KMS-11 (cell line): ENCODE measurements around the gene CAMSAP1.

Source experiments
- H2AFZ ChIP-seq: fragments of 200-600 bp; sonication (generic); 2 replicates; pipeline ENCODE4 v1.6.1; 2016; ENCODE audit warnings: antibody characterized with exemption, mixed run types, low read depth
- H3K27ac ChIP-seq: fragments of 200-600 bp; sonication (generic); 2 replicates; pipeline ENCODE4 v1.6.1; 2016; ENCODE audit warnings: mild to moderate bottlenecking, mixed run types
- H3K27me3 ChIP-seq: fragments of 200-600 bp; sonication (generic); 2 replicates; pipeline ENCODE4 v1.6.1; 2017; ENCODE audit warnings: mild to moderate bottlenecking, low read depth, mixed run types, moderate library complexity; ENCODE audit not compliant: insufficient read depth
- H3K36me3 ChIP-seq: fragments of 200-600 bp; sonication (generic); 2 replicates; pipeline ENCODE4 v1.6.1; 2017; ENCODE audit warnings: mild to moderate bottlenecking, mixed run types; ENCODE audit not compliant: insufficient read depth
- H3K4me1 ChIP-seq: fragments of 200-600 bp; sonication (generic); 2 replicates; pipeline ENCODE4 v1.6.1; 2016; ENCODE audit warnings: mild to moderate bottlenecking, low read depth, mixed run types; ENCODE audit not compliant: poor library complexity, severe bottlenecking
- H3K4me2 ChIP-seq: fragments of 200-600 bp; sonication (generic); 2 replicates; pipeline ENCODE4 v1.7.0; 2016; ENCODE audit warnings: mild to moderate bottlenecking, mixed run types
- H3K4me3 ChIP-seq: fragments of 200-600 bp; sonication (generic); IDR thresholded peaks from 2 replicates; pipeline ENCODE4 v1.6.1; 2017; ENCODE audit warnings: low read depth, low read length, mixed read lengths; ENCODE audit not compliant: insufficient read depth
- H3K79me2 ChIP-seq: fragments of 200-600 bp; sonication (generic); 2 replicates; pipeline ENCODE4 v1.6.1; 2016; ENCODE audit warnings: low read depth, mixed run types; ENCODE audit not compliant: insufficient read depth
- H3K9ac ChIP-seq: fragments of 200-600 bp; sonication (generic); 2 replicates; pipeline ENCODE4 v1.6.1; 2016; ENCODE audit warnings: mild to moderate bottlenecking, mixed run types
- H4K20me1 ChIP-seq: fragments of 200-600 bp; sonication (generic); 2 replicates; pipeline ENCODE4 v1.6.1; 2016; ENCODE audit warnings: mild to moderate bottlenecking, mixed run types; ENCODE audit not compliant: insufficient read depth
- TF ChIP-seq, protein P1 (sequence below): fragments of 200-600 bp; sonication (generic); conservative IDR thresholded peaks from 2 replicates; pipeline ENCODE4 v1.6.1; 2017; ENCODE audit warnings: low read depth, mild to moderate bottlenecking, antibody characterized with exemption, low read length, moderate library complexity, mixed read lengths

Gene CAMSAP1

DNA sequence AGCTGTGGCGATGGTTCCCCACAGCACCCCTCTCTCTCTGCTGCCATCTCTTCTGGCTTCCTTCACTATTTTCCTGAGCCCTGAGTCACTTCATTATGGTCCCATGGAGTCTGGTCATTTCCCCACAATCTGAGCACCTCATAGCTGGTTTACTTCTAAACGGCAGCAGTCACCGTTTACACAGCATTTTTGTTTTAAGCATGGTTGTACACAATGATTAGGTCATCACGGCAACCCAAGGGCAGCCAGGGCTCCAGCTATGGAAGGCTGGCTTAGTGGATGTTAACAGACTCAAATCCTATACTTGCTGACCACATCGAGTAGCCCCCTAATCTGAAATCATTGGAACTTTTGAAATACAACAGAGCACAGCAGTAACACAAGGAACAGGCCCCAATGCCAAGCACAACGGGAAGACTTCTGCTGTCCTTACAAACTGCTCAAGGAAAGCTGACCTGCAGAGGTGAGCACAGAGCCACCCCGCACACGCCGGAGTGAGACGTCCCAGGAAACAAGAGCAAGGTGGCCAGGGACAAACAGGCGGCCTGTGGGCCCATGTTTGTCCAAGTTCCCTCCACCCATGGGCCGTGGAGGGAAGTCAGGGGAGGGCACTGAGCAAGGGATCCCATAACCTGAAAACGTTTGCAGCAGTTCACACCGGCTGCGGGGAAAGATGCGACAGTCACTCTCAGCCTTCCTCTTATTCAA, 22.9 kb downstream of the CAMSAP1 start:
- H3K27ac ChIP-seq, result no peak overlapping the region
- H4K20me1 ChIP-seq, result no peaks in the 10 kb centered on the region
- no peak overlapping the region for H3K9ac ChIP-seq
- no peak overlapping the region for H3K4me2 ChIP-seq
- no peaks in the 10 kb centered on the region for H3K4me1 ChIP-seq
- peaks cover 10% of the 10 kb centered on the region; the same call in 1 of the 2 replicates for H3K79me2 ChIP-seq
- no peaks in the 10 kb centered on the region for H3K27me3 ChIP-seq
- TF ChIP-seq, protein P1, sequence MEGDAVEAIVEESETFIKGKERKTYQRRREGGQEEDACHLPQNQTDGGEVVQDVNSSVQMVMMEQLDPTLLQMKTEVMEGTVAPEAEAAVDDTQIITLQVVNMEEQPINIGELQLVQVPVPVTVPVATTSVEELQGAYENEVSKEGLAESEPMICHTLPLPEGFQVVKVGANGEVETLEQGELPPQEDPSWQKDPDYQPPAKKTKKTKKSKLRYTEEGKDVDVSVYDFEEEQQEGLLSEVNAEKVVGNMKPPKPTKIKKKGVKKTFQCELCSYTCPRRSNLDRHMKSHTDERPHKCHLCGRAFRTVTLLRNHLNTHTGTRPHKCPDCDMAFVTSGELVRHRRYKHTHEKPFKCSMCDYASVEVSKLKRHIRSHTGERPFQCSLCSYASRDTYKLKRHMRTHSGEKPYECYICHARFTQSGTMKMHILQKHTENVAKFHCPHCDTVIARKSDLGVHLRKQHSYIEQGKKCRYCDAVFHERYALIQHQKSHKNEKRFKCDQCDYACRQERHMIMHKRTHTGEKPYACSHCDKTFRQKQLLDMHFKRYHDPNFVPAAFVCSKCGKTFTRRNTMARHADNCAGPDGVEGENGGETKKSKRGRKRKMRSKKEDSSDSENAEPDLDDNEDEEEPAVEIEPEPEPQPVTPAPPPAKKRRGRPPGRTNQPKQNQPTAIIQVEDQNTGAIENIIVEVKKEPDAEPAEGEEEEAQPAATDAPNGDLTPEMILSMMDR, result no peak
- no peaks in the 10 kb centered on the region for H3K36me3 ChIP-seq
- no peak overlapping the region for H2AFZ ChIP-seq
- no peak overlapping the region for H3K4me3 ChIP-seq

DNA sequence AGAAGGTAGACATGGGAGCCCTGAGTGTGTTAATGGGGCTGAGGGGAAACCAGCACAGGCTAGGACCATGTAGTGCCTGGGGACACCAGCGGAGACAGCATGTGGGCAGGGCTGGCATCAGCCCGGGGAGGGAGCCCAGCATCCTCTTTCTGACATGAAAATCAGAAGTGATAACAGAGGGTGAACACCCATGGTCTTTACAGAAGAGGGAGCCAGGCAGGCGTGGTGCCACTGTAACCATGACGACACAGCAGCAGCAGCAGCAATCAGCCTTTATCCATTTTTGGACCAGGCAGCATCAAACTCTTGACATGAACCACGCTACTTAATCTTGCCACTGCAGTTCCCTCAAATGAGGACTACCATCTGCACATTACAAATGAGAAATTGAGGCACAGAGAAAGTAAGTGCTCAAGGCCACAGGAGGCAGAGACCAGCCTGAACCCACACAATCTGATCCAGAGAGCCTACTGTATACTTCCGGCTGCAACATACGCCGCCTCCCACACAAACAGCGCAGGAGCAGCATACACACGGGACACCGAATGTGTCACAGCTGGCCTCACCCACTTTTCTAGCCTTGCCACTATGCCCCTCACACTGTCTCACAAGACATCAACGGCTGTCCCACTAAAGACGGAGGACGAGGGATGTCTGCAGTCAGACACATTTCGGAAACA, 23.8 kb downstream of the CAMSAP1 start:
- H3K9ac ChIP-seq, result no peak overlapping the region
- no peaks in the 10 kb centered on the region for H4K20me1 ChIP-seq
- H3K4me1 ChIP-seq, result no peaks in the 10 kb centered on the region
- no peak overlapping the region for H3K4me2 ChIP-seq
- no peak overlapping the region for H3K4me3 ChIP-seq
- peaks cover 10% of the 10 kb centered on the region; the same call in 1 of the 2 replicates for H3K79me2 ChIP-seq
- no peak overlapping the region for H3K27ac ChIP-seq
- TF ChIP-seq, protein P1, result no peak
- H3K36me3 ChIP-seq, result no peaks in the 10 kb centered on the region
- H3K27me3 ChIP-seq, result no peaks in the 10 kb centered on the region
- H2AFZ ChIP-seq, result no peak overlapping the region

DNA sequence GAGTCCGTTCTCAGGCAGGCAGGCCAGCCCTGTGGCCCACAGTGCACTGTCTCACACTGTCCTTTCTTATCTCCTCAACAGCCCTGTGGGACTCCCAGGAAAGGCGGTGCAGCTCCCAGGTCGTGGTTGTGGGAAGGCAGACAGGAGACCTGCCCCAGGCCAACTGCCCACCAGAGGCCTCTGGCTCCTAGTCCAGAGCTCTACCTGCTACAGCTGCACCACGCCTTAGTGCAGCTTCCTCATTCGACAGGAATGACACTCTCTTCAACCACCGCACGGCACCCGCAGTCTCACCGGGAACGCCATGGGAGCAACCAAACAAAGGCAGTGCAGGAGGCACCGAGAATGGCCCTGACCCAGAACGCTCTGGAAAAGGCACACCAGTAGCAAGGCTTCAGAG, 25.3 kb downstream of the CAMSAP1 start:
- Histone ChIP-seq H3K4me2 (no peak overlapping the region), H3K79me2 (peaks cover 10% of the 10 kb centered on the region; the same call in 1 of the 2 replicates), H3K36me3 (no peaks in the 10 kb centered on the region), H4K20me1 (no peaks in the 10 kb centered on the region), H3K9ac (no peak overlapping the region), H3K27ac (no peak overlapping the region), H3K4me1 (no peaks in the 10 kb centered on the region), H2AFZ (no peak overlapping the region), H3K27me3 (no peaks in the 10 kb centered on the region), H3K4me3 (no peak overlapping the region)
- TF ChIP-seq, protein P1, result no peak

DNA sequence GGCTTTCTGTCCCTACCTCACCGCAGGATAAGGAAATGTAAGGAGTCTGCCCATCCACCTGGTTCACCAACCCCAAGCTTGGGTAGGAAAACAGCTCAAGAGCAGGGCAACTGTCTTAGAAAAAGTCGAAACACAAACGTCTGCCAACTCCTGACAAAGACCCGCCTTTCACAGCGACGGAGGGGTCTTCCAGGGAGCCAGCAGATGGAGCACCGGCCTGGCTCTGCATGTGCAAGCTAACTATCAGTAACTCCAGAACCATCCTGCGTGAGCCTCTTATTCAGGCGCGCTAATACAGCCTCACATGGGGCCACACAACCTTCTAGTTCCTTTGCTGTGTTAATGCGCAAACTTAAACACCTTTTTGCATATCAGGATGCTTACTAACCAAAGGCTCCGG, 26.9 kb downstream of the CAMSAP1 start:
- H3K9ac ChIP-seq, result no peak overlapping the region

More for the DNA sequence above, 26.9 kb downstream of the CAMSAP1 start:
- Histone ChIP-seq H2AFZ (no peak overlapping the region), H3K4me1 (no peaks in the 10 kb centered on the region), H3K4me2 (no peak overlapping the region), H3K79me2 (peaks cover 8% of the 10 kb centered on the region; the same call in 1 of the 2 replicates), H3K27ac (no peak overlapping the region), H3K4me3 (no peak overlapping the region), H3K36me3 (no peaks in the 10 kb centered on the region), H4K20me1 (no peaks in the 10 kb centered on the region), H3K27me3 (no peaks in the 10 kb centered on the region)
- TF ChIP-seq, protein P1, result no peak
